ENCODE data around the gene EBF3.

DNA sequence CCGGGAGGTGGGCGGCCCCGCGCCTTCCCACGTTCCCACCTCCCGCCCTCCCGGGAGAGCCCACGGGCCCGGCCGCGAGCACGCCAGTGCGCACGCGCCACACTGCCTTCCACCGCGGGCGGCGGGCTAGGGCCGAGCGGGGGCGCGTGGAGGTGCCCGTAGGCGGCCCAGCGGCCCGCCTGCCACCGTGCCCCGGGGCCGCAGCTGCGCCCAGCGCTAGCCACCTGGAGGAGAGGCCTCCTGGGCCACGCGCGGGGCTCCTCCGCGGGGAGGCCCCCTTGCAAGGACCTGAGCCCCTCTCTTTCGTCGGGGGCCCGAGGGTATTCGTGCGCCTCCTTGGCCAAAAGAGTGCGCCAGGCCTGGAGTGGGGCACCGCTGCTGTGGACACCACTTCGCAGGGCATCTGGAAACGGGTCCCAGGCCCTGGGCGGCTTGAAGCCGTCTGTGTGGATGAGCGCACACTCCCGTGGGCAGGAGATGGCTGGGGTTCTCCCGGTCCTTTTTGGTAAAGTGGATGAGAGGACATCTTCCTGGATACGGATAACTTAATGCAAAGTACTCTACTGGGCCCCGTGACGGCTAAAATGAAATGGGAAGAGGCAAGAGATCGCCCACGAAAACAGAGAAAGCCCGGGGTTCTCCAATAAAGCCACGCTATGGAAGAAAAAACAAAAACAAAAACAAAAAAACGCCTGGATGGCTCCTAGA lies 9.0 kb upstream of the EBF3 start:
- TF ChIP-seq, protein P1, sequence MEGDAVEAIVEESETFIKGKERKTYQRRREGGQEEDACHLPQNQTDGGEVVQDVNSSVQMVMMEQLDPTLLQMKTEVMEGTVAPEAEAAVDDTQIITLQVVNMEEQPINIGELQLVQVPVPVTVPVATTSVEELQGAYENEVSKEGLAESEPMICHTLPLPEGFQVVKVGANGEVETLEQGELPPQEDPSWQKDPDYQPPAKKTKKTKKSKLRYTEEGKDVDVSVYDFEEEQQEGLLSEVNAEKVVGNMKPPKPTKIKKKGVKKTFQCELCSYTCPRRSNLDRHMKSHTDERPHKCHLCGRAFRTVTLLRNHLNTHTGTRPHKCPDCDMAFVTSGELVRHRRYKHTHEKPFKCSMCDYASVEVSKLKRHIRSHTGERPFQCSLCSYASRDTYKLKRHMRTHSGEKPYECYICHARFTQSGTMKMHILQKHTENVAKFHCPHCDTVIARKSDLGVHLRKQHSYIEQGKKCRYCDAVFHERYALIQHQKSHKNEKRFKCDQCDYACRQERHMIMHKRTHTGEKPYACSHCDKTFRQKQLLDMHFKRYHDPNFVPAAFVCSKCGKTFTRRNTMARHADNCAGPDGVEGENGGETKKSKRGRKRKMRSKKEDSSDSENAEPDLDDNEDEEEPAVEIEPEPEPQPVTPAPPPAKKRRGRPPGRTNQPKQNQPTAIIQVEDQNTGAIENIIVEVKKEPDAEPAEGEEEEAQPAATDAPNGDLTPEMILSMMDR (conservative IDR thresholded peaks at IDR 0.05), result no peak
- TF ChIP-seq EZH2 (IDR thresholded peaks at IDR 0.05; ENCODE audit: low read depth), result no peak

All from PC-9 (cell line).